ENCODE results near the gene CCNJL. TPM values are rescaled to one million over a fixed set of nuclear protein-coding genes. Genes with fewer than 3 reads are reported as not detected.

The CCNJL gene
- not detected in 2 replicates for total RNA-seq

GRCh38 chr5:160312134-160312959, at the start of gene CCNJL:
Gene CCNJL (minus strand): TSS chr5:160312564. CDS start chr5:160311923, 641 bp downstream.

DNA sequence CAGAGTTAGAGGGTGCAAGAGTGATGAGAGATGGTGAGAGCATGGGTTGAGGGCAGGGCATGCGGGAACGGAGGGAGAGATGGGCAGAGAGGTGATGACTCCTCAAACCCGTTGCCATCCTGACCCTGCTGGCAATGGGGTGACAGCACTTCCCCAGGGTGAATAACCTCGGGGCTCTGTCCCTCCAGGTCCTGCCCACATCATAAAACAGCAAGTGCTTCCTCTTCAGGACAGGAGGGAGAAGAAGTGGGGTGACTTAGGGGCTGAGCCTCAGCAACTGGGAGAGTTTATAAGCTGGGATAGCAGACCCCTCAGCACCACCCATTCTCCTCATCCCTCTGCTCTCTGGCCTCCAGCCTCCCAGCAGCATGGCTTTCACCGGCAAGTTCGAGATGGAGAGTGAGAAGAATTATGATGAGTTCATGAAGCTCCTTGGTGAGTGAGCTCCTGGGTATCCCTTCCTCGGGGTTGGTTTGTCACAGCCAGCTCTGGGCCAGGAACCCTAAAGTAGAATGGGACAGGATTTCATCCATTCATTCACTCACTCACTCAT, 83.1 kb downstream of the CCNJL start, which contains the start of gene FABP6:
TSS of gene FABP6 (plus strand) at position 317 of the 553 bp plus-strand sequence. CDS start at position 369, 52 bp downstream.

Small RNA genes lying within 50 kb of the gene (small RNA-seq; reads per million reads assigned to genes)
- not detected for gene AC112191.3

Other genes with a start within 250 kb of the CCNJL start
- gene PWWP2A, start 193.1 kb downstream of the CCNJL start, total RNA-seq = 14.7 and 28.5 TPM in 2 replicates
- not detected in 2 replicates for gene FABP6, start 83.1 kb downstream of the CCNJL start, total RNA-seq
- under 0.01 TPM in 2 replicates for gene C1QTNF2, start 58.1 kb upstream of the CCNJL start, total RNA-seq
- 2.9 and 3.9 TPM in 2 replicates for gene FAM200C, start 87.5 kb upstream of the CCNJL start, total RNA-seq
- 41.8 and 43.7 TPM in 2 replicates for gene SLU7, start 106.5 kb upstream of the CCNJL start, total RNA-seq
- 149 and 172 TPM in 2 replicates for gene PTTG1, start 109.3 kb upstream of the CCNJL start, total RNA-seq

All from subcutaneous preadipocyte (primary cell).